Adipocyte (in vitro differentiated cells): Measurements from ENCODE around the gene CEP128.

Experiments
- DNase-seq: peaks from one replicate; pipeline ENCODE4 v3.0.0-alpha.2; 2015; ENCODE audit warnings: low read depth
- H3K27me3 ChIP-seq: replicated peaks from 2 replicates; pipeline ENCODE4 v1.7.0; 2013; ENCODE audit warnings: mild to moderate bottlenecking, low read length, moderate library complexity; ENCODE audit not compliant: control insufficient read depth, insufficient read depth
- H3K36me3 ChIP-seq: 2 replicates; pipeline ENCODE4 v1.7.0; 2013; ENCODE audit warnings: low read length, mild to moderate bottlenecking, moderate library complexity; ENCODE audit not compliant: control insufficient read depth, insufficient read depth, severe bottlenecking
- H3K4me1 ChIP-seq: 2 replicates; pipeline ENCODE4 v1.7.0; 2013; ENCODE audit warnings: mild to moderate bottlenecking, low read length, moderate library complexity; ENCODE audit not compliant: control insufficient read depth, insufficient read depth
- H3K4me3 ChIP-seq: 2 replicates; pipeline ENCODE4 v1.7.0; 2013; ENCODE audit warnings: mild to moderate bottlenecking, low read length, moderate library complexity
- H3K9ac ChIP-seq: 2 replicates; pipeline ENCODE4 v1.7.0; 2013; ENCODE audit warnings: mild to moderate bottlenecking, low read length, moderate library complexity
- H3K9me3 ChIP-seq: 2 replicates; pipeline ENCODE4 v1.7.0; 2013; ENCODE audit warnings: mild to moderate bottlenecking, low read length, moderate library complexity; ENCODE audit not compliant: control insufficient read depth

Gene CEP128

GRCh38 chr14:80607430-80608190 is 333.9 kb downstream of the CEP128 start:
- Histone ChIP-seq H3K4me3 (no peak overlapping the region), H3K9me3 (no peaks in the 10 kb centered on the region), H3K9ac (no peak overlapping the region), H3K4me1 (peaks cover 10% of the 10 kb centered on the region), H3K36me3 (no peaks in the 10 kb centered on the region), H3K27me3 (no peaks in the 10 kb centered on the region)
- DNase-seq: peak; percentile 61

DNA sequence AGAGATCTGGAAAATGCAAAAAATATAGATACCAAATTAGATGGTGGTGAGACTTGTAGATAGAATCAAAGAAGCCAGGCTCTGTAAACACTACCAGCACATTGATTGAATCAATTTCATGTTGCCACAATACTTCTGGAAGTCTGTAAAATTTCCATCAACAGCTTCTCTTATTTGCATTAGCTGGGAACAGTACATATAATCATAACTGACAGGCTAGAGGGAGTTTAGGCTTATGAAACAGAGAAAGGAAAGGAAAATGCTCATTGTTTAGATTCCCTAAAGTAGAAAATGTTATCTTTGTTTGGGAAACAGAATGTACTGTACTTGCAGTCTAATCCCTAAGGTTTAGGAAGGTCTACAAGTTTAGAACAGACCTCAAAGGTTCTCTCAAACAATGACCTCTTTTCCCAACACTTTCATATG is 335.2 kb downstream of the CEP128 start:
- DNase-seq: peak; percentile 87

GRCh38 chr14:80605536-80605935 is 336.0 kb downstream of the CEP128 start:
- Histone ChIP-seq H3K4me1 (peaks cover 10% of the 10 kb centered on the region), H3K27me3 (no peaks in the 10 kb centered on the region), H3K36me3 (no peaks in the 10 kb centered on the region), H3K4me3 (no peak overlapping the region), H3K9me3 (no peaks in the 10 kb centered on the region), H3K9ac (no peak overlapping the region)
- DNase-seq: peak; percentile 58

More for the DNA sequence above, 335.2 kb downstream of the CEP128 start:
- no peaks in the 10 kb centered on the region for H3K36me3 ChIP-seq
- peak overlapping the region; percentile 30 for H3K9ac ChIP-seq
- no peaks in the 10 kb centered on the region for H3K27me3 ChIP-seq
- no peak overlapping the region for H3K4me3 ChIP-seq
- H3K4me1 ChIP-seq: peaks cover 10% of the 10 kb centered on the region
- H3K9me3 ChIP-seq: no peaks in the 10 kb centered on the region

GRCh38 chr14:80602946-80603345 is 338.6 kb downstream of the CEP128 start:
- DNase-seq: no peak
- Histone ChIP-seq H3K9me3 (no peaks in the 10 kb centered on the region), H3K4me3 (no peak overlapping the region), H3K9ac (no peak overlapping the region), H3K4me1 (peaks cover 10% of the 10 kb centered on the region), H3K36me3 (no peaks in the 10 kb centered on the region), H3K27me3 (no peaks in the 10 kb centered on the region)

DNA sequence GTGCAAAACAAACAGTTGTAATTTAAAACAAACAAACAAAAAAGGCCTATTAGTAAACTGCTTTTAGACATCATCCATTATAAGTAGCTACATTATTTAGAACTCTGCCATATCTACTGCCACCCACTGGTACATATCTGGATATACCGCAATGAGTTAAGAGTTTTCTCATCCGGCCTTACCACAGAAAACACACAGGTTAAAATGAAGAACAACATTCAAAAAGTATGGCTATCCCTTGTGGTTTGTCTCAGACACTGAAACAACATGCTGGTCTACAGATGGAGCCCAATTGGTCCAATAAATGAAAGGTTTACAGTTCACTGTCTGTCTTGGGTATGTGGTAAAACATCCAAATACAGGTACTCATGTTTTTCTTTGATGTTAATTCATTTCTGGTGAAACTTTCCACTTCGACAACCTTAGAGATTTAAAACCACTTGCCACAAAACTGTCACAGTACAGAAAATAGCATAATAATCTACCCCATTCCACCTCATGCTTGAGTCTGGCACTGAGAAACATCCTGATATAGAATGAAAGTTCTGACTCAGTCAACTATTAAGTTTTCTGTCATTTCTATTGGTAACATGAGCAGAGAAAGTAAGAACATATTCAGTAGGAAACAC is 354.3 kb downstream of the CEP128 start:
- H3K36me3 ChIP-seq: no peaks in the 10 kb centered on the region
- no peak overlapping the region for H3K9ac ChIP-seq
- H3K4me3 ChIP-seq: no peak overlapping the region
- H3K27me3 ChIP-seq: no peaks in the 10 kb centered on the region
- H3K9me3 ChIP-seq: no peaks in the 10 kb centered on the region
- peak; percentile 56 for DNase-seq
- no peaks in the 10 kb centered on the region for H3K4me1 ChIP-seq

DNA sequence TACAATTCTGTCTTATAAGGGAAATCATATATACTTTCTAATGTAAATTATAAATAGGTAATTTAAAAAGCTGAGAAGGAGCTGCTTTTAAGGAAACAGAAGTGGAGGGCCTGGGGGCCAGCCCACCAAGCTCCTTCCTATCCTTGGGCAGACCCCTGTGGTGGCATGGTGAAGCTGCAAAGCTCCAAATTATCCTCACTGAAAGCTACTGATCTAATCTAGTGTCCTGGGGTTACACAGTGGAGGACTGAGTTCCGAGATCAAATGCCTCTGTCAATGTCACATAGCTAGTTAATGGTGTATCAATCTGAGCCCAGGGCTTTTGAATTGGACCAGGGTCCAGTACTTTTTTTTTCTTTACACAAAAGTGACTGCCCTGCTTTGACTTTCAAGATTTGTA is 355.4 kb downstream of the CEP128 start:
- Histone ChIP-seq H3K4me1 (no peaks in the 10 kb centered on the region), H3K9me3 (no peaks in the 10 kb centered on the region), H3K36me3 (no peaks in the 10 kb centered on the region), H3K9ac (no peak overlapping the region), H3K4me3 (no peak overlapping the region), H3K27me3 (no peaks in the 10 kb centered on the region)
- no peak for DNase-seq

- Histone ChIP-seq H3K9ac (no peak overlapping the region), H3K4me3 (no peak overlapping the region)
These were observed 356.1 kb downstream of the CEP128 start for GRCh38 chr14:80585506-80585835.

GRCh38 chr14:80584744-80585505 is 356.6 kb downstream of the CEP128 start:
- DNase-seq: no peak
- no peaks in the 10 kb centered on the region for H3K9me3 ChIP-seq
- no peaks in the 10 kb centered on the region for H3K4me1 ChIP-seq
- H3K4me3 ChIP-seq: no peak overlapping the region
- no peaks in the 10 kb centered on the region for H3K27me3 ChIP-seq
- no peaks in the 10 kb centered on the region for H3K36me3 ChIP-seq
- H3K9ac ChIP-seq: no peak overlapping the region

More at GRCh38 chr14:80585506-80585835, 356.1 kb downstream of the CEP128 start:
- DNase-seq: peak; percentile 7
- no peaks in the 10 kb centered on the region for H3K36me3 ChIP-seq
- H3K9me3 ChIP-seq: no peaks in the 10 kb centered on the region
- no peaks in the 10 kb centered on the region for H3K27me3 ChIP-seq
- no peaks in the 10 kb centered on the region for H3K4me1 ChIP-seq

- H3K9ac ChIP-seq: no peak overlapping the region
- H3K36me3 ChIP-seq: no peaks in the 10 kb centered on the region
- DNase-seq: no peak
- no peak overlapping the region for H3K4me3 ChIP-seq
- H3K27me3 ChIP-seq: no peaks in the 10 kb centered on the region
- H3K9me3 ChIP-seq: no peaks in the 10 kb centered on the region
- H3K4me1 ChIP-seq: no peaks in the 10 kb centered on the region
These were observed 363.9 kb downstream of the CEP128 start for GRCh38 chr14:80577599-80577998.

- Histone ChIP-seq H3K27me3 (no peaks in the 10 kb centered on the region), H3K9me3 (no peaks in the 10 kb centered on the region), H3K4me1 (no peaks in the 10 kb centered on the region), H3K9ac (no peak overlapping the region), H3K36me3 (no peaks in the 10 kb centered on the region), H3K4me3 (no peak overlapping the region)
- no peak for DNase-seq
These were observed 365.1 kb downstream of the CEP128 start for GRCh38 chr14:80576401-80576800.

DNA sequence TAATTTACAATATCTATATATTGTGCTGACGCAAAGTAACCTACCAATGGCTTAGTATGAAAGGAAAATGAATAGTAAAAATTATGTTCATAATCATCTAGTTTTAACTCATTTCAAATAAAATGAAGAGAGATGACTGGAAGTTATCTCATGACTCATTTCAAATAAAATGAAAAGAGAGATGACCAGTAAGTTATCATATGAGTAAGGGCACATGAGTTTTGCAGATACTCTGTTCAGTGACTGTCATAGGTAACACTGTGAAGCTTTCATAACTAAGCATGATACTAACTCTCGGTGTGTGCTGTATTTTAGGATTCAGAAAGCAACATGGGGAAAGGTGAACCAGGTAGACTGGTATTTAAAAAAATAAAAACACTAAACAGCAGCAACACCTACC is 365.8 kb downstream of the CEP128 start:
- H3K4me1 ChIP-seq: no peaks in the 10 kb centered on the region
- DNase-seq: no peak

More for the DNA sequence above, 365.8 kb downstream of the CEP128 start:
- Histone ChIP-seq H3K9ac (no peak overlapping the region), H3K27me3 (no peaks in the 10 kb centered on the region), H3K9me3 (no peaks in the 10 kb centered on the region), H3K4me3 (no peak overlapping the region), H3K36me3 (no peaks in the 10 kb centered on the region)
